OCI-M2 (cell line): ENCODE measurements around the gene RNF182.
A peak's percentile ranks its signal among the peaks of the same experiment; 100 is the strongest.
"Not testable (repeated sequence)": the region's sequence is repeated elsewhere in the genome, so short reads cannot be mapped to it uniquely, and the experiment has no call there.

ENCODE experiments used
- DNase-seq: peaks from one replicate; lab custom pipeline; 2025; ENCODE audit not compliant: unreplicated experiment; lab: John Stamatoyannopoulos, UW

The RNF182 gene, protein sequence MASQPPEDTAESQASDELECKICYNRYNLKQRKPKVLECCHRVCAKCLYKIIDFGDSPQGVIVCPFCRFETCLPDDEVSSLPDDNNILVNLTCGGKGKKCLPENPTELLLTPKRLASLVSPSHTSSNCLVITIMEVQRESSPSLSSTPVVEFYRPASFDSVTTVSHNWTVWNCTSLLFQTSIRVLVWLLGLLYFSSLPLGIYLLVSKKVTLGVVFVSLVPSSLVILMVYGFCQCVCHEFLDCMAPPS

DNA sequence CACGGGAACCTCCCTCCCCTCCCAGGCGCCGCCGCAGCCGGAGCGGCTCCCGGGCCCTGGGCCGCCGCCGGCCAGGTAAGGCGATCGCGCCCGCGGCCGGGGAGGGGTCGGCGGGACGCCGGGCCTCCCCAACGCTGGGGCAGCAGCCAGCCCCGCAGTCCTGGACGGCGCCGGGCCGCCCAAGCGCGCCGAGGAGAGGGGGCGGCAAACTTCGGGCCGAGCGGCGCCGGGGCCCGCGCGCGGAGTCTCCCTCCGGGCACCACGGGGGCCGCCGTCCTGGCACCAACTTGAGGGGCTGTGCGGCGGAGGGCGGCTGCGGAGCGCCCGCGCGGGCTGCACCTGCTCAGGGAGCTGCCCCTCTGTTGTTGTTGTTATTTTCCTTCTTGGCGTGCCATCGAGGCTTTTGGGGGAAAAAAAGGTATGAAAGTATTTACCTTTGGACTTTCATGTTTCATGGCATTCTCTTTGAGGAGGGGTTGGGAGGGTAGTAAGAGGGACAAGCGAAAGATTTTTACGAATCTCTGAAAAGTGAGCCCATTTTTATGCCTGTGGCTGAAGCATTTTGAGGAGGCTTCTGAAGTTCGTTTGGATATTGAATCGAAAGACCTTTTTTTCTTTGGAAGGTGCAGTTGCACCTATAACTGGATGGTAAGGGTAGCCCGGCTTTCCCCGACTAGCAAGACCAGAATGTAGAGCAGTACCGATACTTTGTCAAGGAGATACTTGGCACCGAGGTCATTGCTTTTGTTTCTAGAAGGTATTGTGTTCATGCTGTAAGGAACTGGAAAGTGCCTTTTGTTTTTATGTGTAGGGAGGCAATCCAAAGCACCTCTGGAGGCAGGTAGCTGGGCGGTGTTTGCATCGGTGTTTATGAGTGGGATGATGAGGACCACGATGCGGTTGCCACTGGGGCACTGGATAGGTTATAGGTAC is at the start of gene RNF182:
Gene RNF182, plus strand, starts transcription at position 4 of the 933 bp plus-strand sequence. CDS start 52,168 bp downstream, outside the sequence.
- DNase-seq = no peak

GRCh38 chr6:13877051-13877450 is 47.7 kb upstream of the RNF182 start:
- no peak for DNase-seq

DNA sequence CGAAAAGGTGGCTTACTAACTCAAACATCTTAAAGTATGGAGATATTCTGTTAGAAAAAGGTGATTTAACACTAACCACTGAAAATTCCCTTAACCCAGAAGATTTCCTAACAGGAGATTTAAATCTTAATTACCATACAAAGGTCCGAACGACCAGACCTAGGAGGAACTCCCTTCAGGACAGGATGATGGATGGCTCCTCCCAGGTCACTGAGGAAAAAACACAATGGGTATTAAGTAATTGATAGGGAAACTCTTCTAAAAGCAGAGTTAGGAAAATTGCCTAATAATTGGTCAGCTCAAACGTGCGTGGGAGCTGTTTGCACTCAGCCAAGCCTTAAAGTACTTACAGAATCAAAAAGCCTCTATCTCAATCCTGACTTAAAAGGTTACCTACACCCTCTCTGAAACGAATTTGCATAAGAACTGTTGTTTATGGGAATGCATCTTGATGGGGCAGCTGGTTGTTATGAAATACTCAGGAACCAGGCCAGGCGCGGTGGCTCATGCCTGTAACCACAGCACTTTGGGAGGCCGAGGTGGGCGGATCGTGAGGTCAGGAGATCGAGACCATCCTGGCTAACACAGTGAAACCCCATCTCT is 44.6 kb upstream of the RNF182 start:
- DNase-seq = not testable (repeated sequence)

- no peak for DNase-seq
These were observed 43.1 kb upstream of the RNF182 start for GRCh38 chr6:13881621-13882165.

- DNase-seq = no peak
These were observed 40.8 kb upstream of the RNF182 start for GRCh38 chr6:13883966-13884365.

- no peak for DNase-seq
These were observed 40.4 kb upstream of the RNF182 start for GRCh38 chr6:13884397-13884796.

DNA sequence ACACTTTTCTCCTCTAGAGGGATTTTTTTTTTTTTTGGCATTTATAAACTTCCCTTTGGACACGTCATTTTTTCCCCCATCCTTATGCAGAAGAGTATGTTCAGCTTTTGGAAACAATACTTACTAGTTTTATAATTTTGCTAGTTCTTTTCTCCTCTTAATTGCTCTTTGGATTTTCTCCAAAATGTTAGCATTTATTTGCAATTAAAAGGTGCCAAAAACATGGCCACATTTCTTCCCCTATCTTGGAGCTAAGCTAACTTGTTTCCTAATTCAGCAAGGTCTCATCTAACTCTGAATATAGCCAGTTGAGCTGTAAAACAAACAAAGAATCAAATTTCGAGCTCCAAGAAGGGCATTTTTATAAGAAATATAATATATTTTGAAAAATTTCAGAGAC is 39.2 kb upstream of the RNF182 start:
- DNase-seq = no peak

- DNase-seq = no peak
These were observed 37.8 kb upstream of the RNF182 start for GRCh38 chr6:13886949-13887348.

DNA sequence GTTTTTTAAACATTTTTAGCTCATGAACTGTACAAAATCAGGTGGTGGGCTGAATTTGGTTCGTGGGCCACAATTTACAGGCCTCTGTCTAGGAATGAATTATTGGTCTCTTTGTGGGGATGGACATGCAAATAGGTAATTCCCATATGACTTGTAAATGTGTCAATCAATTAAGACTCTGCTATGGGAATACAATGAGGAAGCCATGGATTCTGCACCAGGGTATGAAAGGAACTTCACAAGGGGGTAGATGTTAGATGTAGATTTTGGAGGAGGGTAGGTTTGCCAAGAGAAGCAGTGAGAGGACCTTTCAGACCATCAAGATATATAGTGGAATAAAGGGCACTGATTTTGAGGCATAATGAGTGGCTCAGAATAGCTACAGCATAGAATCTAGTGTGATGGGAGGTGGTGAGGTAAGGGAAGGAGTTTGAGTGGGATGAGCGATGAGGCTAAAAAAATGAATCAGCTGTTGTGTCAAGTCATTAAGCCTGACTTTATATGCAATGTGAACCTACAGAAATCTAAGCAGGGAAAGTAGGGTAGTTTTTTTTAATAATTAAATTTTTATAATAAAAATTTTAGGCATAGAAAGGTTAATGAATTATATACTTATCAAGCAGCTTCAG is 32.6 kb upstream of the RNF182 start:
- DNase-seq = no peak

DNA sequence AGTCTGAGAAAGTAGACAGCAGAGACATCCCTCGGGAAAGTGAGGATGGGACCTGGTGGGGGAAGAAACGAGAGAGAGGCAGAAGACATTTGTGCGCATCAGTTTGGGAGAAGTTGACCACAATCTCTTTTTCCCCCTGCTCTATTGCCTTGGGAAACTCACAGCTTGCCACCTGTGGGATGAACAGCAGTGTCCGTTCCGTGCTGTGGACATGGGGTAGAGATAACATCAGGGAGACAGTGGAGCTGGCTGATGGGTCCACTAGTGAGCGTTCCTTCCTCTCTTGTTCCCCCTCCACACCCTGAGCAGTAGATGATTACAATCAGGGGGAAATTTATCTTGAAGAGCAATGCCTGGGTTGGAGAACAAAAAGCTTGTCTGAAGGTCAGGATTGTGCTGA is 21.8 kb upstream of the RNF182 start:
- no peak for DNase-seq

- no peak for DNase-seq
These were observed 21.4 kb upstream of the RNF182 start for GRCh38 chr6:13903364-13903763.

DNA sequence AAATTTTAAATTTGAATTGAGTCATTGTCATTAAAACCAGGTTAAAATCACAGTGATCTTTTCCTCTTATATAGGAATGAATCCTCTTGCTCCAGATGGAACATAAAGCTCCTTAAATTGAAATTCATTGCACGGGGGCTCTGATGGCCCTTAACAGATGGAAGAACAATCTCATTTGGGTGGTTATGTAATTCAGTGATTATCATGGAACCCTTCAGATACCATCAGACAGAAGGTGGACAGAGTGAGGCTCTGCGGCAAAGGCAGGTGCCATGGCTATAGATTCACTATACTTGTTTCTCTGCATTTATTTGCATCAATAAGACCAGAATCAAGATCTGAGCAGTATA is 17.8 kb upstream of the RNF182 start:
- no peak for DNase-seq

DNA sequence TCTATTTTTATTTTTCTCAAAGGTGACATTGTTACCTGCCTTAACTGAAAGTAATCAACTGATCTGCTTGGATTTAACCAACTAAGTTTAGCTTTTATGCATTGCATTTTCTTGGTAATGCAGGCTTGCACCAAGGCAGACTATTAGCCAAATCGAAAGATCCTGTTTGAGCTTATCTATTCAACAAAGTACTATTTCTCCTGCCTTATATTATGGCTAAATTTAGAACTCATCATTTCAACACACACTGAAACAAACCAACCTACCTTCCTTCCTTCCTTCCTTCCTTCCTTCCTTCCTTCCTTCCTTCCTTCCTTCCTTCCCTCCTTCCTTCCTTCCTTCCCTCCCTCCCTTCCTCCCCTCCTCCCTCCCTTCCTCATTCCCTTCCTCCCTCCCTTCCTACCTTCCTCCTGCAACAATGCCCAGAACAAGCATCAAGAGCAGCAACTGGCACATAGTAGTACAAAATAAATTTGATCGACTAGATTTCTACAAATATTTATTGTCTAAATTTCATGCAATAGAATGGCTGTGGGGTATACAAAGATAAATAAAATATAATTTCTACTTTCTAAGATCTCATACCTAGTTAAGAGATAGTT is 17.0 kb upstream of the RNF182 start:
- DNase-seq = no peak

GRCh38 chr6:13908955-13909381 is 15.8 kb upstream of the RNF182 start:
- peak; percentile 70 for DNase-seq

- no peak for DNase-seq
These were observed 14.3 kb upstream of the RNF182 start for GRCh38 chr6:13910443-13910842.

GRCh38 chr6:13911337-13911736 is 13.4 kb upstream of the RNF182 start:
- no peak for DNase-seq

DNA sequence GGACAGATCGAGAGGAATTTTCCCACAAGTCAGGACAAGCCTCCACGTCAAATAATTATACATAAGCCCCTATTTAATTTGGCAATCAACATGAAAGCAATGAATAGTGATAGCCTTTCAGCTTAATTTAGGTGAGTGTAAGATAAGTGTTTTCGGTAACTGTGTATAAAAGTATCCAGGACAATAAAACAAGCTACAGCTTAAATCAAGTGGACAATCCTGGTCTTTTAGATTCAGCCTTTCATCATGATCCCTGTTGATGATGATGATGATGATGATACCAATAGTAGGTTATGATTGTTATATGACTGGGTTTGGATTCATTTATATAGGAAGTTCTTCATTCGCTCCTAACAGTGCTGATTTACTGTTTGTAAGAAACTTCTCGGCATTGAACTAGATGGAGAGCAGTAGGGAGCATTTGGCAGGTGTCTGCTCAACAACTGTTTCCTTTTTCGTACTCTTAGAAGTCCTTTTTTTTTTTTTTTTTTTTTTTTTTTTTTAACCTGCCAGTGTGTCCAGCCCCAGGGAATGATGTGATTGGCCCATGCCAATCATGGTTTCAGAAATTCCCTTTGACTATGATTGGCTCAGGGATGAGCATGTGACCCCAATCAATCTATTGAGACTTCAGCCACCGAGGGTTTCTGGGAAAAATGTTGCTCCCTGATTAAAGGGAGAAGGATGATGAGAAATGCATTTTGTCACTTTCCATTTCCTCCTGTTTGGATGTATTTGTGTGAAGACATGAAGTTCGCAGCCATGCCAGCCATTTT is 11.3 kb upstream of the RNF182 start:
- no peak for DNase-seq

GRCh38 chr6:13914351-13914750 is 10.4 kb upstream of the RNF182 start:
- DNase-seq = no peak

DNA sequence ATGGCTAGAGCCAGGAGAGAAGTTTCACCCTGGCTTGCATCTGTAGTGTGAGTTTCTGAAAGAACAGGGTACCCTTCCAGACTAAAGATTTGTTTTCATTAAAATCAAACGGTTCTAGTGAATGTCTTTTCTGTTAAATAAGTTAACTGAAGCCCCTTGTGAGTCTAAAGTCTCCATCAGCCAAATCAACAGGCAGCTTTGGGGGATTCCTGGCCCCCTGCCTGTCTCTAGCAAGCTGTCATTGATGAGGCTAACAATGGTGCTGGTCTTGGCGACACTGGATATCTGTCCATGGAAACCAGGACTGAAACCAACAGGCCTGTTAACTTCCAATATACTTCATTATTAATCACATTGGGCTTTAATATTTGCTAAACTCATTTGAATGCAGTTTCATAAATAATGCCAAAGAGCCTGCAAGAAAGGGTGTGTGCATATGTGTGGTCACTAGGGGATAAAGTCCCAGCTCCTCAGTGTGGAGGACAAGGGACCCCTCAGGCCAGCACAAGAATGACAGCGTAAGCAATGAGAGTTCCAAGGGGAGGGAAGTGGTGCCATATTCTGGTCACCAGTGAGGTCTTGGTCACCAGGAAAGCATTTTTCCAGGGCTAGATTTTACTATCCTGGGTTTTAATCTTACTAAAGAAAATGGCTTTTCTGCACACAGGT is 9.1 kb upstream of the RNF182 start:
- no peak for DNase-seq
